Fibroblast of the conjunctiva (primary cell): ENCODE measurements around the gene CACNB2.
A peak's percentile ranks its signal among the peaks of the same experiment; 100 is the strongest.

Experiments used
- DNase-seq: peaks from one replicate; pipeline ENCODE4 v3.0.0-alpha.2; 2010; ENCODE audit warnings: low read depth

CACNB2 gene

DNA sequence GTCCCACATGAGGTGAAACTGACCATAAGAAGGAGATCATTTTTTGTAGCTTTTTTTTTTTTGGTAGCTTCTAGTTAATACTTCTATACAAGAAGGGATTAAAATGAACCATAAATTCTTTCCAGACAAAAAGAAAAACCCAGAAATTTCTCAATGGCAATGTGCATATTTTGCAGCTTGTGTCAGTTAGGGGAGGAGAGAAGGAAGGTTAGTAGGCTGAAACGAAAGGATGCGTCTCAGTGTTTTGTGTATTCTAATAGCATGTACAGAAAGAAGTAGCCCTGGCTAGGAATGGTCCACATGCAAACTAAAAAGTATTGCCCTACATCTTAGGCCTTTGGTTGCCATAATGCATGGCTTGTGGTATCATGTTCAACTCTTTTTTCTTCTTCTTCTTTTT, 90.6 kb downstream of the CACNB2 start:
- DNase-seq: no peak

DNA sequence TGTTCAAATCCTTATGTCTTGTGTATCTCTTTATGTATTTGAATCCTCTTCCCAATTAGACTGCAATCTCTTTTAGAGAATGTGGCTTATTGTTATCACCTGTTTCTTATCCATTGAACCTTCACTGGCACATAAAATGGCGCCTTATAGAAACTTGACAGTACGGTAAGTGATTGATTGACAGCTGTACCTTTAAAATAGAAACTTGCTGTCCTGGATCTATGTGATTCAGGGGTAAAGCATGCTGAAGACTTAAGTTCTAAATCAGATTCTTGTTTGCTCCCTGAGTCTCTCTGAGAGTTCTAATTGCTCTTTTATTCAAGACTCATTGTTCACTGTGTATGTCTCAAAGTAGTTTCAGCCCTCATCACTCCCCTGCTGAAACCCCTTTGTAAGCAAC, 91.3 kb downstream of the CACNB2 start:
- DNase-seq: no peak

DNA sequence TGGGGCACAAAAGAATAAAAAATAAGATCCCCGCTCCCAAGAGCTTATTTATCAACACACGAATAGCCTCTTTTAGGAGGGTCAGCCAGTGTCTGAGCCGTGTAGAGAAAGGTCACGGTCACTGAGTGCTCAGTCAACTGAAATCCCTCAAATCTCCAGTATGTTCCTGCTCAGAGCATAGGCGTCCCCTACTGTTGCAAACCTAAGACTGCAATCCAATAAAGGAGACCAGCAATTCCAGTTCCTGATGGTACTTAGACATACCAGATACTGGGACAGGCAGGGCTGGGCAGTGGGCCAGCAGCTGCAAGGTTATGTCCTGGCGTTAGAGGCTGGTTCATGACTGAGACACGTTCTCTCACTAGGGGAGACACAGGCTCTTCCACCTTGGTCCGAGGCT, 93.6 kb downstream of the CACNB2 start:
- DNase-seq: no peak

DNA sequence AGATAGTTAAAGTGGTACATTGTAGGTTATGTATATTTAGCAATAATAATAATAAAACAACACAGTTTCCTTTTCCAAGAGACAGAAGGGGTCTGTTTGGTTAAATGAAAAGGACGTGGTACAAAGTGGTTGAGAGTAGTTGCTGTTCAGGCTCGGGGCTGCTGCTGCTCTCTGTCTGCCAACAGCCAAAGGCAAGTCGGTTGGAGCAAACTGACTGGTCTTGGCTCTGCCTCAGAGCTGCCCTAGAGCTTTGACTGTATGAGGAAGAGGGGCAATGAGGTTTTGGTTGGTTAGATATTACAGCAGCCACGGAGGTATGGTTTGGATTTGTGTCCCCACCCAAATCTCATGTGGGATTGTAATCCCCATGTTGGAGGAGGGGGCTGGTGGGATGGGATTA, 95.3 kb downstream of the CACNB2 start:
- no peak for DNase-seq

DNA sequence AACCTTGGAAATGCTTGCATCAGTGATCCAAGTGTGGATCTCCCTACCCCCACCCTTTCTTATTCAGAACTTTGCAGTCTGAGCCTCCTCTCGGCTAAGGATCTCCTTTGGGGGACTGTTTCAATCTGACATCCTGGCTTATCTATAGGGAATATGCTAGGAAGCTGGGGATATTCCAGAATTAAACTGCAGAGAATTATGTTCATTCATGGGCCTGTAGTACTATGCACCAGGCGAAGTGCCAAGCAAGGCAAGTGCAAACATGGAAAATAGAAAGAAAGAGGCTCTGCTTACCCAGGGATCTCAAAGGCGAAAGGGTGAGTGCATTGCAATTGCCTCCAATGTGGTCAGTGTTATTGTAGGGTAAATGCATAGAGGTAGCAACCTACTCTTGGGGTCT, 96.5 kb downstream of the CACNB2 start:
- DNase-seq: no peak

DNA sequence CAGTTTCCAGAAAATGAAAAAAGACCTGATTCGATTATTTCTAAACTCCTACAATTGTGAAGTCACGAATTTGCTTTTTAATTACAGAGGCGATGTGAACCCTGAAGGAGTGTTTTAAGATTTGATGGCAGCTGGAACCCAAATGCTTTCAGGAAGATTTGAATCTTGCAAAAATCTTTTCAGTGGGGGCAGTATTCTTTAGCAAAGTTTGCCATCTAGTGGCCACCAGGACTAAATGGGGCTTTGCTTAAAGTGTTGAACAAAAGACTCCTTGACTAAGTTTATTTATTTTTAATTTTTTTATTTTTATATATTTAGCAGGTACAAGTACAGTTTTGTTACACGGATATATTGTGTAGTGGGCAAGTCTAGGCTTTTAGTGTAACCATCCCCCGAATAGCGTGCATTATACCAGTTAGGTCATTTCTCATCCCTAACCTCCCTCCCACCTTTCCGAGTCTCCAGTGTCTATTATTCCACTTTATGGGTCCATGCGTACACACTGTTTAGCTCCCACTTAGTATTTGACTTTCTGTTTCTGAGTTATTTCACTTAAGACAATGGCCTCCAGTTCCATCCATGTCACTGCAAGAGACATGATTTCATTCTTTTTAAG, 98.8 kb downstream of the CACNB2 start:
- peak; percentile 55 for DNase-seq

DNA sequence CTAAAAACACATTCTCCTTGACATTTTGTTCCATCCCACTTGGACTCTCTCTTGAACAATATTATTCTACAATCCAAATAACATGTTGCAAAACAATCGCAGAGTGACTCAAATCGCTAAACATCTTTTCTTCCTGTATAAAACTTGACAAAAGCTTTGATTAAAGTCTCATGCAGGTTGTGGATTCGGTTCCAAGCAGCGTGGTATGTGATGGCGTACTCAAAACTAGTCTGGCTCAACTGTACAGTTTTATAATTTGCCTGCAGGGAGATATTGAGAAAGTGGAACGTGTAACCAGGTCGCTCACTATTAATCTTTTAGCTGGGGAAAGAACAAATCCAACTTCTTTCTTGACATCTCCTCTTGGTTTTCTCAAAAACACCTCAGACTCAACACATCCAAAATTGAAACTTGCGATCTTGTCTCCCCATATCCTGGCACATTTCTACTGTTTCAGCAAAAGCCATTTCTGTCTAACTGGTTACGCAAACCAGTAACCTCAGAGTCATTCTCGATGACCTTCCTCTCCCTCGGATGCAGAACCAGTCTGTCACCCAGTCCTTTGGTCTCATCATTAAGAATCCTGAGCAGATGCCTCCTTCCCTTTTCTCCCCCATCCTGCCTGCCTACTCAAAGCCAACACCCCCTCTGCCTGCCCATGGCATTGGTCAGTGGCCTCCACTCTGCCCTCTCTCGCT, 100.1 kb downstream of the CACNB2 start:
- DNase-seq: peak; percentile 4

DNA sequence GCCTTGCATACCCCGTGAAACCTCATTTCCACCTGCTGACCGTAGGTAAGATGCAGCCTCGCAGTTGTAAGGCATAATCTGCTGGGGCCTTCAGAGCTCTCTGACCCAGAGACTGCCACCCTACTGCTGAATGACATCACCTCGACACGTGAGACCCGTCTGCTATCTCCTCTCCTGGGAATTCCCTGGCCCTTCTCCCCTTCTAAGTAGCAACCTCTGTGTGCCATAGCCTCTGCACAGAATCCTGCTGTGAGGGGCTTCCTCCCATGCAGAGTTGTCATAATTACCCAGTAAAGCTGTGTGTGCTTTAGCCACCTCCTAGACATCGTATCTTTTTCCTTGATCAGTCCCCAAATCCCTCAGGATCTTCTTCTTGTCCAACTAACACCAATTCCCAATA, 106.7 kb downstream of the CACNB2 start:
- no peak for DNase-seq

DNA sequence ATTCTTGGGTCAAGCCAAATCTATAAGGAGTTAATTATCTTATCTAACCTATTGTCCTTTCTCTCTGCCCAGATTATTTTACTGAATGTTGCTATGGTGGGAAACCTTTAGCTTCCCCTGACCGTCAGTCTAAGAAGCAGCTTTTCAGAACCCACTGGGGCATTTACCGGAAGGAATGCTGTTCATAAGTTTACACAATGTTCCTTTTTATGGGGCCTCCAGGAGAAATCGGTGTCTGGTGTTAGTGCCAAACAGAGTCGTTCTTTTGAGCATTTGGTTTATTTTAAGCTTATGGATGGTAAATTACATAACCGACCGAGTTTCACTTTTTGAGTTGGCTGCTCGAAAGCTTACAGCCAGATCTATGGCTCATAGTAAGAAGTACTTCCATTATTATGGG, 111.9 kb downstream of the CACNB2 start:
- DNase-seq: no peak

DNA sequence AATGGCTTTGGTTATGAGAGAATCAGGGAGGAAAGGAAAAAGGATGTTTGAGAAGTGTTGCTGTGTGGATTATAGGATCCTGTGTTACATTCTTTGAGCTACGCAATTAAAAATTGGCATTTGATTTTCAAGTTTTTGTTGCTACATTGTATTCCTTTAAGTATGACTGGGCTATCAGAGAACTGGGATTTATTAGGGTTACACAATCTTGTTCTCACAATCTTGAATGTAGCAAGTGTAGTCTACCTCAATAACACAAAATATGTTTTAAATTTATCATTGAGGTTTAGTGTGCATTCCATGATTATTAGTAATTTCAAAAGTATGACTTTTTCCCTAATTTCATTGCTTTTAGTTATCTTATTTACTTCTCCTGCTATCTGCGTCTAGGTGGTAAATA, 113.9 kb downstream of the CACNB2 start:
- DNase-seq: peak; percentile 9

DNA sequence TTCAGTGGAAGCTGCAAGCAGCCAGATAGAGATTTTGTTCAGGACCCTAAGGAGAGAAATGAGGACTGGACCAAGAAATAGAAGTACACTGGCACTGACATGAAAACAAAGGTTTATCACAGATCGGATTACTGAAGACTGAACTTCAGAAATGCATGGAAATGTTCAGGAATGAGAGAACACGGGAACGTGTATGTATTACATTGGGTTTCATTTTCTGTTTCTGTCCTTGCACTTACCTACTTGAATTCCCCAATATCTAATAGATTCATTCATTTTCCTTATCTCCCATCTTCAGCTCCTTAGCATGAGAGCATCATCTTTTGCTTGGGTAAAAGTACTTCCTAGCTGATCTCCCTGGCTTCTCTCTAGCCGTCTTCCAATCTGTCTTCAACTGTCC, 114.5 kb downstream of the CACNB2 start:
- DNase-seq: no peak

DNA sequence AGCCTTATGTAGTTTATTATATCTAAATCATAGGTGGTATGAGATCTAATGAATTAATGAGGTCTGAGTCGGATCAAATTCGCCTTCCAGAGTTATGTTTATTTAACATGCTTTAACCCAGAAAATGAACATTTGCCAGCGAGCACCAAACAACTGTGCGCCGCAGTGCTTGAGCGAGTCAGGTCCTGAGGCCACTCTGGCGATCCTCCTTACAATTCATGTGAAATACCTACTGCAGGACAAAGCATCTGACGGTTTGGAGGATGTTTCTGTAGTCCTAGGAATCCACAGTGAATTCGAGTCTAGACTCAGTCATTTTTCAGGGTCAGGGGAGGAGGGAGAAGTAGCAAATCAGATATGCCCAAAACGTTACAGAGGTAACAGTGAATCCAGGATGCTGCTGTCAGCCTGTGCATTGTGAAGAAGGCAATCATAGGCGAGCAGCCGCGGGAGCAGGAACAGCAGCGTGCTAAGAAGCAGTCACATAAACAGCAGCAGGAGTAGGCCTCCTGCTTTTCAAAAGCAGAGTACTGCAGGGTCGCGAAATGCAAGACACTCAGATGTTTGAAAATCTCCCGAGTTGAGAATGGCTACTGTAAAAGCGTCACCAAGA, 120.2 kb downstream of the CACNB2 start:
- DNase-seq: no peak

DNA sequence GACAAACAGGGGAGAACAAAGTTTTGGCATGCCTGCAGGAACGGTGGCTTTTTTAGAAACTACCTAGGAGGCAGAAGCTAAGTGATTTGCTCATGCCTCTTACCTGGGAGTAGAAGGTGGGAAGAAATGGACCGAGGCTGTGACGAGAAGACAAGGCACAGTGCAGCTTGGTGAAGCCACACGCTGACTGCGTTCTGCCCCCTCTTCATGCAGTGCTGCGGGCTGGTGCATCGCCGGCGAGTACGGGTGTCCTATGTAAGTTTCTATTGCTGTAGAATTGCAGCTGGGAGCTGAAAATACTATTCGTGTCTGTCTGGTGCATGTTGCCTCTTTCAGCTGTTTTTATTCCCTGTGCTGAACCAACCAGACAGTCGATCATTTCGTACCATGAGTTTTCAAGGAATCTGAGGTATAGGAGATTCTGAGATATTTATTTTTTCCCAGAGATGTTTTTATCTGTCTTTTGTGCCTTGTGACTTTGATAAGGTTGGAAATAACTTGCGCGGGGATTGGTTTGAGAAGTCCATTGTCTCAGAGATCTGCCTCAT, 120.9 kb downstream of the CACNB2 start:
- no peak for DNase-seq

DNA sequence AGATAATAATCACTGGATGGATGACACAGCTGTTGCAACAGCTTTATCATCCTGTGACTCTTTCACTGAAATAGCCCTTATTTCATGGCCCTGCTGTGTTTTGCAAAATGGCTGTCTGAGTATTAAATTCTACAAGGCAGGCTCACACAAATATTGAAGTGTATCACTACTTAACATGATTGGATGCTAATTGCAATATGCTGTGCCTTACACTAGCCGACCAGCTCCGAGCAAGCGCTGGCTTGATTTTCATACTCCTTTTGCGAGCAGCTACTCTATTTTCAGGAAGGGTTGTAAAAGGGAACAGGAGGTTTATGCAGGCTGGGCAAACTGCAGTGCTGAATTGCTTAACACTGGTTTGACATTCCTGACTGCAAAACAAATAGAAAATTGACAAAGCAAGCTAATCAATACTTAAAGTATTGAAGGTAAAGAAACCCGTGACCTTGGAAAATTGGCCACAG, 121.6 kb downstream of the CACNB2 start:
- DNase-seq: no peak

DNA sequence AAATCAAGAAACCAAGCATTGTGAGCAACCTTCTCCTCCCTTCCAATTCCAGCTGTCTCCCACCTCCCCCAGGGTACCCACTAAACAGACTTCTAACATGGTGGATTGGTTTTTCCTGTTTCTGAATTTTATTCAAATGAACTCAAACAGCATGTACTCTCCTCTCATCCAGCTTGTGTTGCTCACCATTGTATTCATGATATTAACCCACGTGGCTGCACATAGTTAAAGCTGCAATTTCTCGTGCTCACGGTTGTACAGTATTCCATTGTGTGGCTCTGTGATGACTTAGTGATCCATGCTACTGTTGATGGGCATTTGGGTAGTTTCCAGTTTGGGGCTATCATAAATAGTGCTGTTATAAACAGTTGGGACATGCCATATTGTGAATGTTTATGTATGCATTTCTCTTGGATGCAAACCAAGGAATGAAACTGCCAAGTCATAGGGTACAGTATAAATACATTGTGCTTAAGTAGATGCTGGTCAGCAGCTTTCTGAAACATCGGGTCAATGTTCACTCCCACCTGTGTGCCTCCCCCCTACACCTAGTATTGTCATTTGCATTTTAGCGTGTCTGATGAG, 124.3 kb downstream of the CACNB2 start:
- no peak for DNase-seq

DNA sequence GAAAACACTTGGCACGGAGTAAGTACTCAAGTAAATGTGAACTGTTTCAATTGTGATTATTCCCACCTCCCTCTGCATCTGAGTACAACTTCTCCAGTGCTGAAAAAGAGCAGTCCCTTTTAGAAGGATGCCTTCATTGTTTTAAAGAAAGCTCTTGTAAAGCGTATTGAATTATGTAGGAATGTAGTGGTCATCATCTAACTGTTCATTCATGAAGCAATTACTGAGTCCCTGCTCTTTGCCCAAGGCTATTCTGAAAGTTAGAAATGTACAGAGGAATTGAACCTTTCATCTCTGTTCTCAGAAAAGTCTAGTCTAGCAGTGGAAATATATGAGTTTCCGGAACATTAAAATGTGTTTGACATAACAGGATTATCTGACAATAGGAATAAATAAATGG, 127.8 kb downstream of the CACNB2 start:
- no peak for DNase-seq

DNA sequence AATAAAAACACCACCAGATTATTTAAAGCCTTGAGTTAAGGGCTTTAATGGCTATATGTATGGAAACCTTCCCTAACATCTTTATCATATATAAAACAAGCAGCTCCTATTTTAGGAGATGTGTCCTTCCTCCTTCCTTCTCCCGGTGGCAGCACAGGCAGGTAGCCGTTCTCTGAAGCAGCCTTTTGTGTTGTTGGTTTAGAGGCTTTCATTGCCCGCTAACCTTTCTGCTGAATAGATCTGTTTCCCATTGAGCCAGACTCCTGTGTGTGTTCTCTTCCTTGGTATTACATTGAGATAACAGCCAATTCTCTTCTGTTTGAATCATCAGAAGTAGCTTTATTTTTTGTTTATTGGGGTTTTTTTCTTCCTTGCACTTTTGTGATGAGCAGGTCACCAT, 131.3 kb downstream of the CACNB2 start:
- no peak for DNase-seq

DNA sequence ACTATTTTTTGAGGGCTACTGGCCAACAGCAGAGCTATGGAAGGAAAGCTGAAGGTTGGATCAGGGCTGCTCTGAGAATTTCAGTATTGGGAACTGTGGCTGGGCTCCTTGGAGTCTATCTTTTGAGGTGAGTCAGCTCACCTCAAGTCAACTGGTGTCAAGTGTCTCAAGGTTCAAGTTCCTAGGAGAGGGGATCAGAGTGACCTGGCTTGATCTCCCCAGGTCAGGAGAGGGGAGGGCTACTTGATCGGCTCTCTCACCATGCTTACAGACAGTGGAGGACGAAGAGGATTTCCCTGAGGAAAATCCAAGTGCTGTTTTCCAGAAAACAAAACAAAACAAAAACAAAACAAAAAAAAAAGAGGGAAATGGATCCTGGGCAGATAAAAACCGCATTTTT, 132.8 kb downstream of the CACNB2 start:
- no peak for DNase-seq

DNA sequence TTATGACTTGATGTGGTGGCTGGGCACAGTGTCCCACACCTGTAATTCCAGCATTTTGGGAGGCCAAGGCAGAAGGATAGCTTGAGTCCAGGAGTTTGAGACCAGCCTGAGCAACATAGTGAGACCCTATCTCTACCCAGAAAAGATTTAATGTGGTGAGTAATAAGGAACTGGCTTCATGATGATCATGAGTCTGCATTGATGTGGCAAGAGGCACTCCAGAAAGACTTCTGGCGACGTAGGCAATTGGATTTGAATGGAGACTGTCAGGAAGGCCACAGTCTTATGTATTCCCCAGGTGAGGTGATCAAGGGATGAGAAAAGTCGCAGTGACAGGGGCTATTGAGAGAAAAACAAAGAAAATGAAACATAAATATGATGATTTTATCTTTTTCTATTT, 138.0 kb downstream of the CACNB2 start:
- no peak for DNase-seq

DNA sequence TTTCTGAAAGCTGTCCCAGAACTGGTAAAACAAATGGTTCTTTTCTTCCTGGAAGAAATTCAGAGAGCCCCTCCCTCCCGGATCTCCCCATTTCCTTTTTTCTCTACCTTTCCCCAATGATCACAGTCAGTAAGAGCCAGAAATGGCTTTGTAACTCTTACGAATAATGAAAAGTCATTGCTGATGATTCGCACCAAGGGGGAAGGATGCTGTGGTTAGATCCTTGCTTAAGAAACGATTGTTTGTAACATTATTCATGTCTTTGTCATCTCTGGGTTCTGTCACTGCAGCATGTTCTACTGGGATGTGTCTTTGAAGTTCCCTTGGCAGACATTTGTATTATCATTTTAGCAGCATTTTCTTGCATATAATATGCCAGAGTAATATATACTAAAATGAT, 138.9 kb downstream of the CACNB2 start:
- no peak for DNase-seq

DNA sequence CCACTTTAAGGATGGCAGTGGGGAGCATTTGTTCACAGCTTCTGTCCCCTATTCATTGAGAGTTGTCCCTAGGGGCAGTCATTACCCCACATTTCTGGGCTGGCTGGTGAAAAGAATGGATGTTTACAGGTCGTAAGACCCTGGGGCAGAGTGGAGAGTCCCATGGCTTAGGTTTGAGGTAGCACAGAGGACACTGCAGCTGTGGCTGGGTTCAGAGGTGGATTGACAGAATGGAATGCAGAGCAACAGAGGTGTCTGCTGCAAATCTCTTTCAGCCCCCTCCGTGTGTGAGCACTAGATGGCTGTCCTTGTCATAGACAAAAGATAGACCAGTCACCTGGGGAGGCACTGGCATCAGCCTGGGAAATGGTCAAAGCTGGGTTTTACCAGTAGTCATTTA, 141.9 kb downstream of the CACNB2 start:
- no peak for DNase-seq

DNA sequence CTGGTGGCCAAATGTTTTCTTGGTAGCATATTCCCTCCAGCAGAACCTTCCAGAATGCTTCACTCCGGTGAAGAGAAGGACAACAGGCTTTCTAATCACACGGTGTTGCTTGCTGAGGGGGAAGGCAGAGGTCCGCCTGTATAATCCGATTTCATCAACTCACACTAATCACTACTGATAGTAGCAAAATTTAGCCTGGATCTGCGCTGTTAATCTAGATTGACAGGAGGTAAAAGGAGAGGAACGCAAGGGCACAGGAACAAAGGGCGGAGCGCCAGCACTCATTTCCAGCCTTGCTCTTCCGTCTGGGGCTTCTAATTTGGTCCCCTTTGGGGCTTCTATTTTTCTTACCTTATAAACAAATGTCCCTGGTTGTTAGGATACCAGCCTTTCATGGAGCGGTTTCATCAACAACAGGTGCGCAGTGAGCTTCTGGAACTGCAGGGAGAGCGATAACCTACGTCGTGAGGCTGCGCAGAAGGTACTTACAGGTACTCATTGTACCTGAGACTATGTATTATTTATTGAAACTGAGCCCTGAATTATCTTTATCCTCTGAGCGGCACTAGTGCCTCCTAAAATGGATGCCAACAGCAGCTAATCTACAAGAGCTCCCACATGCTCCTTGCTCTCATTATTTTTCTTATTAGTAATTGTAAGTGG, 150.6 kb downstream of the CACNB2 start:
- no peak for DNase-seq
